Endothelial cell of umbilical vein (primary cell): Measurements from ENCODE around the gene AKAP13. TPM values are rescaled to one million over a fixed set of nuclear protein-coding genes. Genes with fewer than 3 reads are reported as not detected.

Source experiments
- BruUV-seq: library from RNA; stranded (reverse); fragments of 400-500 nt; replicated peaks from 2 replicates; lab custom pipeline; 2021; lab: Mats Ljungman, UMichigan
- CTCF ChIA-PET: fragments of 300-600, 350-600 bp; sonication (Branson Sonifier 250); formaldehyde crosslinking; loops from one replicate; lab custom pipeline; 2021; ENCODE audit warnings: antibody characterized with exemption, inconsistent platforms; lab: Charles Lee
- POLR2A ChIA-PET: fragments of 300-600, 350-600 bp; sonication (Branson Sonifier 250); formaldehyde crosslinking; loops from one replicate; lab custom pipeline; 2021; ENCODE audit warnings: antibody characterized with exemption, inconsistent platforms; lab: Charles Lee
- DNase-seq: peaks from one replicate; pipeline ENCODE4 v3.0.0-alpha.2; 2011; ENCODE audit warnings: low read depth, low spot score
- FAIRE-seq: peaks from 2 replicates; lab custom pipeline; 2011; peaks lifted over from hg19 to GRCh38; lab: Jason Lieb, UNC
- H2AFZ ChIP-seq: 2 replicates; pipeline ENCODE4 v1.6.0; 2012; ENCODE audit warnings: low read depth, low read length, control low read depth, inconsistent platforms
- H3K27ac ChIP-seq: 2 replicates; pipeline ENCODE4 v1.5.1; 2011; ENCODE audit warnings: low read depth, mild to moderate bottlenecking, control low read depth, low read length, moderate library complexity; ENCODE audit not compliant: insufficient read depth
- H3K27me3 ChIP-seq, 2 experiments: 2 replicates each; pipeline versions ENCODE4 v1.6.0 to v1.6.1; 2011; ENCODE audit warnings: low read length in 2 of 2, mixed read lengths in 1 of 2; ENCODE audit not compliant: control insufficient read depth in 2 of 2, insufficient read depth in 2 of 2
- H3K36me3 ChIP-seq, 2 experiments: 2 replicates in 1 of 2; 3 replicates in 1 of 2; pipeline ENCODE4 v1.5.1; 2011; ENCODE audit warnings: low read length in 2 of 2, mild to moderate bottlenecking in 1 of 2, moderate library complexity in 1 of 2; ENCODE audit not compliant: control insufficient read depth in 2 of 2, insufficient read depth in 2 of 2; ENCODE audit errors: extremely low read depth in 1 of 2
- H3K4me1 ChIP-seq: 3 replicates; pipeline ENCODE4 v1.5.1; 2011; ENCODE audit warnings: mild to moderate bottlenecking, low read length; ENCODE audit not compliant: control insufficient read depth, insufficient read depth; ENCODE audit errors: extremely low read depth
- H3K4me2 ChIP-seq: 2 replicates; pipeline ENCODE4 v1.6.1; 2011; ENCODE audit warnings: low read length, control low read depth, mixed read lengths; ENCODE audit not compliant: insufficient read depth
- H3K4me3 ChIP-seq, 3 experiments: fragments of 200-600 bp in 1 of 3; sonication (generic), shearing (Covaris generic) in 1 of 3; replicated peaks in 1 of 3; 2 replicates each; pipeline ENCODE4 v1.5.1; 2011 to 2016; ENCODE audit warnings: control low read depth in 3 of 3, low read length in 3 of 3, mild to moderate bottlenecking in 2 of 3, inconsistent platforms in 1 of 3, low read depth in 1 of 3, moderate library complexity in 1 of 3; ENCODE audit not compliant: insufficient read depth in 1 of 3
- H3K79me2 ChIP-seq: 2 replicates; pipeline ENCODE4 v1.6.0; 2012; ENCODE audit warnings: low read length, inconsistent platforms; ENCODE audit not compliant: control insufficient read depth, insufficient read depth
- H3K9ac ChIP-seq: replicated peaks from 2 replicates; pipeline ENCODE3; 2011; ENCODE audit warnings: low read length, control low read depth; ENCODE audit not compliant: insufficient read depth; ENCODE audit errors: extremely low read depth
- H3K9me1 ChIP-seq: replicated peaks from 3 replicates; pipeline ENCODE4 v1.6.0; 2011; ENCODE audit warnings: mild to moderate bottlenecking, low read length; ENCODE audit not compliant: control insufficient read depth, insufficient read depth; ENCODE audit errors: extremely low read depth
- H3K9me3 ChIP-seq: replicated peaks from 2 replicates; pipeline ENCODE4 v1.5.1; 2012; ENCODE audit warnings: low read length, inconsistent platforms; ENCODE audit not compliant: control insufficient read depth, insufficient read depth
- H4K20me1 ChIP-seq: replicated peaks from 2 replicates; pipeline ENCODE3; 2011; ENCODE audit warnings: mild to moderate bottlenecking, low read length; ENCODE audit not compliant: control insufficient read depth, insufficient read depth; ENCODE audit errors: extremely low read depth
- CTCF ChIP-seq, 2 donors: IDR thresholded peaks; 1 replicate in 1 of 2; 2 replicates in 1 of 2; pipeline ENCODE4 v1.5.1; 2011; ENCODE audit warnings: low read length in 2 of 2, mild to moderate bottlenecking in 2 of 2, moderate library complexity in 2 of 2, control low read depth in 1 of 2, inconsistent platforms in 1 of 2, low read depth in 1 of 2; ENCODE audit not compliant: insufficient read depth in 1 of 2; ENCODE audit errors: extremely low read depth in 1 of 2
- EZH2 ChIP-seq: IDR thresholded peaks from 2 replicates; pipeline ENCODE4 v1.6.1; 2012; ENCODE audit warnings: borderline replicate concordance, low read depth, mild to moderate bottlenecking, moderate library complexity, low read length, inconsistent platforms; ENCODE audit not compliant: severe bottlenecking
- FOS ChIP-seq: IDR thresholded peaks from 2 replicates; pipeline ENCODE4 v1.6.1; 2011; ENCODE audit warnings: mild to moderate bottlenecking, low read length, moderate library complexity, borderline replicate concordance; ENCODE audit not compliant: insufficient read depth
- GATA2 ChIP-seq: IDR thresholded peaks from 2 replicates; pipeline ENCODE4 v1.7.0; 2011; ENCODE audit warnings: low read depth, mild to moderate bottlenecking, moderate library complexity, mixed read lengths, low read length; ENCODE audit not compliant: insufficient read length, insufficient read depth
- JUN ChIP-seq: IDR thresholded peaks from 2 replicates; pipeline ENCODE4 v1.6.1; 2011; ENCODE audit warnings: borderline replicate concordance, low read depth; ENCODE audit not compliant: insufficient read length, insufficient read depth
- MYC ChIP-seq: IDR thresholded peaks from one replicate; pipeline ENCODE4 v1.6.1; 2011; ENCODE audit warnings: mild to moderate bottlenecking, low read depth, low read length
- POLR2A ChIP-seq: IDR thresholded peaks from 2 replicates; pipeline ENCODE4 v1.6.1; 2012; ENCODE audit warnings: low read depth, mild to moderate bottlenecking, control low read depth, low read length
- dilution Hi-C: fragments of 300-500 bp; cut with MboI; formaldehyde crosslinking; loops from one replicate; pipeline ENCODE4 v1.15.0; 2019; ENCODE audit warnings: low sequenced_read_pairs; ENCODE audit not compliant: extremely low pct_ligation_motif_present
- intact Hi-C: fragments of 100-400 bp; cut with micrococcal nuclease; formaldehyde crosslinking; loops from one replicate; pipeline ENCODE4 v1.10.0; 2022
- polyA plus RNA-seq, 4 experiments: library from polyadenylated mRNA; depleted of rRNA in 3 of 4; stranded (reverse) in 3 of 4; unstranded in 1 of 4; fragments of >200 nt; gene quantifications; 2 replicates each; pipeline versions ENCODE4 v1.2.1 to v1.2.3, GENCODE V29; 2011 to 2012; ENCODE audit warnings: missing spikeins in 1 of 4
- total RNA-seq: library from RNA; stranded (reverse); gene quantifications from 2 replicates; pipeline ENCODE4 v1.2.3, GENCODE V29; 2021
- TF ChIP-seq, protein P1 (sequence below): IDR thresholded peaks from 2 replicates; pipeline ENCODE4 v1.6.1; 2011; ENCODE audit not compliant: insufficient read depth, insufficient read length

AKAP13 gene
- total and polyA plus RNA-seq, 2 donors (not counting 3 experiments of a cell fraction or from before 2014, with no cell fraction given), result 22.8 to 87.8 TPM

DNA sequence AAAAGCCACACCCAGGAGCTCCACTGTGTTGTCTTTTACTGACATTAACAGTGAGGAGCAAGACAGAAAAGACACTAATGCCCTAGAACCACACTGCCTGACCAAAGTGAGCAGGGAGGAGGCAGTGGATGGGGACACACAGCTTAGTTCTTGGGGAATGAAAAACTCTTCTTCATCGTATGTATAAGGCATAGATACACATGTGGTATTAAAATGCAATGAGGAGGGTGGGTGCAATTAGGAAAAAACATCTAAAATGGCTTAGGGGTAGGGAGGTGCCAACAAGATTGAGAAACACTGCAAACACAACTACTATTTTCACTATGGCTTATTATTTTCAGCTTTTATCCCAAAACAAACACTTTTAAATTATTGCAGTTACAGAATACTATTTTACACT, 398.8 kb downstream of the AKAP13 start:
- Histone ChIP-seq H3K4me1 (no peaks in the 10 kb centered on the region), H3K4me3 (no peak overlapping the region), H3K4me2 (no peak overlapping the region), H3K27ac (no peak overlapping the region), H3K9me1 (no peaks in the 10 kb centered on the region), H3K9ac (no peak overlapping the region), H3K27me3 (no peaks in the 10 kb centered on the region), H3K9me3 (no peaks in the 10 kb centered on the region), H2AFZ (no peak overlapping the region), H4K20me1 (no peaks in the 10 kb centered on the region), H3K79me2 (no peaks in the 10 kb centered on the region), H3K36me3 (no peaks in the 10 kb centered on the region)
- no TSS peak for BruUV-seq
- dilution Hi-C loops (no loop called here), intact Hi-C loops (no loop called here)
- ChIA-PET POLR2A (no interaction called here), CTCF (interaction anchor here (1.6 kb wide), 1 partner anchor 53 kb away, joined by 3 read pairs; no protein-coding TSS in a partner anchor)
- TF ChIP-seq GATA2, result no peak
- no peak for TF ChIP-seq FOS
- TF ChIP-seq EZH2, result no peak
- TF ChIP-seq CTCF (IDR thresholded peaks at IDR 0.05; ENCODE audit: extremely low read depth in 1 of 2, insufficient read depth in 1 of 2, low read depth in 1 of 2, low read length in 2 of 2), result no peak
- TF ChIP-seq, protein P1, sequence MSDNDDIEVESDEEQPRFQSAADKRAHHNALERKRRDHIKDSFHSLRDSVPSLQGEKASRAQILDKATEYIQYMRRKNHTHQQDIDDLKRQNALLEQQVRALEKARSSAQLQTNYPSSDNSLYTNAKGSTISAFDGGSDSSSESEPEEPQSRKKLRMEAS, result no peak
- no peak for TF ChIP-seq JUN
- no peak for TF ChIP-seq POLR2A
- TF ChIP-seq MYC, result no peak
- no peak for DNase-seq
- no peak for FAIRE-seq
